Calu3 (cell line): ENCODE results near the gene KIF20B. TPM values are rescaled to one million over a fixed set of nuclear protein-coding genes. Genes with fewer than 3 reads are reported as not detected.

Experiments used
- BruUV-seq: library from RNA; stranded (reverse); fragments of 400-500 nt; replicated peaks from 2 replicates; lab custom pipeline; 2021; lab: Mats Ljungman, UMichigan
- CTCF ChIA-PET: fragments of 300-600 bp; sonication (Branson Sonifier 250); formaldehyde crosslinking; loops from one replicate; lab custom pipeline; 2022; ENCODE audit warnings: antibody characterized with exemption; lab: Charles Lee
- DNase-seq: peaks from one replicate; pipeline ENCODE4 v3.0.0; 2022
- H3K27ac Mint-ChIP-seq: one replicate; pipeline ENCODE4 v1.8.0; 2022; ENCODE audit warnings: mixed read lengths; ENCODE audit not compliant: unreplicated experiment
- H3K27me3 Mint-ChIP-seq: one replicate; pipeline ENCODE4 v1.8.0; 2022; ENCODE audit warnings: mixed read lengths; ENCODE audit not compliant: unreplicated experiment
- H3K36me3 Mint-ChIP-seq: one replicate; pipeline ENCODE4 v1.8.0; 2022; ENCODE audit warnings: mild to moderate bottlenecking, moderate library complexity, mixed read lengths; ENCODE audit not compliant: insufficient read depth, unreplicated experiment
- H3K4me1 Mint-ChIP-seq: one replicate; pipeline ENCODE4 v1.8.0; 2022; ENCODE audit warnings: mild to moderate bottlenecking, low read depth, mixed read lengths; ENCODE audit not compliant: unreplicated experiment
- H3K4me3 Mint-ChIP-seq: one replicate; pipeline ENCODE4 v1.8.0; 2022; ENCODE audit warnings: mild to moderate bottlenecking, low read depth, moderate library complexity, mixed read lengths; ENCODE audit not compliant: unreplicated experiment
- H3K9me3 Mint-ChIP-seq: one replicate; pipeline ENCODE4 v1.8.0; 2022; ENCODE audit warnings: low read depth, mixed read lengths; ENCODE audit not compliant: unreplicated experiment
- intact Hi-C: fragments of 100-400 bp; cut with micrococcal nuclease; formaldehyde crosslinking; loops from one replicate; pipeline ENCODE4 v1.10.0; 2022; ENCODE audit not compliant: unreplicated experiment
- total RNA-seq: library from RNA; stranded (reverse); gene quantifications from 2 replicates; pipeline ENCODE4 v1.2.3, GENCODE V29; 2022
- TF ChIP-seq, protein P1 (sequence below): fragments of 200-600 bp; IDR thresholded peaks from one replicate; pipeline ENCODE4 v1.8.0; 2022; ENCODE audit warnings: antibody characterized with exemption; ENCODE audit not compliant: unreplicated experiment

Gene KIF20B
- total RNA-seq, 1 experiment from 2014 or later: 39.9 TPM

DNA sequence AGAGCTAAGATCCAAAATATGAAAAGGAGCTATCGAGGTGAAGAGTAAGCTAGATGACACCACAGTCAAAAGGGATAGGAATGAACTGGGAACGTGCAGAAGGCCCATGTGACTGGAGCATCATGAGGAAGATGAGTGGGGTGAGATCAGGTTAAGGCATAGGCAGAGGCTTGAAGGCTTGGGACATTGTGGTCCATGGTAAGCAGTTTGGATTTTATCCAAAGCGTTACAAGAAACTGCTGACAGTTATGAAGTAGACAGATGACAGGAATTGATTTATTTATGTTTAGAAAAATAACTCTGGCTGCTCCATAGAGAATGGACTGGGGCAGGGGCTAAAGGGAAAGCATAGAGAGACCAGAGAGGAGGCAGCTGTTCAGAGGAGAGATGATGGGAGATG lies 38.2 kb upstream of the KIF20B start:
- H3K27ac Mint-ChIP-seq: no peak overlapping the region
- H3K4me3 Mint-ChIP-seq: no peak overlapping the region
- no peaks in the 10 kb centered on the region for H3K27me3 Mint-ChIP-seq
- CTCF ChIA-PET: no interaction called here
- intact Hi-C loops: no loop called here
- H3K36me3 Mint-ChIP-seq: no peaks in the 10 kb centered on the region
- no peaks in the 10 kb centered on the region for H3K4me1 Mint-ChIP-seq
- DNase-seq: no peak
- BruUV-seq: no TSS peak
- H3K9me3 Mint-ChIP-seq: no peaks in the 10 kb centered on the region
- TF ChIP-seq, protein P1, sequence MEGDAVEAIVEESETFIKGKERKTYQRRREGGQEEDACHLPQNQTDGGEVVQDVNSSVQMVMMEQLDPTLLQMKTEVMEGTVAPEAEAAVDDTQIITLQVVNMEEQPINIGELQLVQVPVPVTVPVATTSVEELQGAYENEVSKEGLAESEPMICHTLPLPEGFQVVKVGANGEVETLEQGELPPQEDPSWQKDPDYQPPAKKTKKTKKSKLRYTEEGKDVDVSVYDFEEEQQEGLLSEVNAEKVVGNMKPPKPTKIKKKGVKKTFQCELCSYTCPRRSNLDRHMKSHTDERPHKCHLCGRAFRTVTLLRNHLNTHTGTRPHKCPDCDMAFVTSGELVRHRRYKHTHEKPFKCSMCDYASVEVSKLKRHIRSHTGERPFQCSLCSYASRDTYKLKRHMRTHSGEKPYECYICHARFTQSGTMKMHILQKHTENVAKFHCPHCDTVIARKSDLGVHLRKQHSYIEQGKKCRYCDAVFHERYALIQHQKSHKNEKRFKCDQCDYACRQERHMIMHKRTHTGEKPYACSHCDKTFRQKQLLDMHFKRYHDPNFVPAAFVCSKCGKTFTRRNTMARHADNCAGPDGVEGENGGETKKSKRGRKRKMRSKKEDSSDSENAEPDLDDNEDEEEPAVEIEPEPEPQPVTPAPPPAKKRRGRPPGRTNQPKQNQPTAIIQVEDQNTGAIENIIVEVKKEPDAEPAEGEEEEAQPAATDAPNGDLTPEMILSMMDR: no peak

DNA sequence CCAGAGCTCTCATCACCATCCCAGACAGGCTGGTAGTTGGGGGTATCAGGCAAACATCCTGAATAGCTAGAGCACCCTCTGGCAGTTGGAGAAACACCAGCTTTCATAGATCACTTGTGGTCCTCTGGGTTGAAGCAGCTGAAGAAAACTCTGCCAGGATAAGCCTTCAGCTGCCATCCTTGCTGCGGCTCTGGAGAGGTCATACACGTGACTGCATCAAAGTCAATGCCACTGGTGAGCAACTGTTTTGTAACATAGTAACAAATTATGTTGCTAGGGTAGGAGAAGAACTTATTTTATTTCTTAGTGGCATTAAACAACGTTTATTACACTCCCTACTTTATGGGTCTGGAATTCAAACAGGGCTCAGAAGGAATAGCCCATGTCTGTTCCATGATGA lies 37.2 kb upstream of the KIF20B start:
- CTCF ChIA-PET: no interaction called here

DNA sequence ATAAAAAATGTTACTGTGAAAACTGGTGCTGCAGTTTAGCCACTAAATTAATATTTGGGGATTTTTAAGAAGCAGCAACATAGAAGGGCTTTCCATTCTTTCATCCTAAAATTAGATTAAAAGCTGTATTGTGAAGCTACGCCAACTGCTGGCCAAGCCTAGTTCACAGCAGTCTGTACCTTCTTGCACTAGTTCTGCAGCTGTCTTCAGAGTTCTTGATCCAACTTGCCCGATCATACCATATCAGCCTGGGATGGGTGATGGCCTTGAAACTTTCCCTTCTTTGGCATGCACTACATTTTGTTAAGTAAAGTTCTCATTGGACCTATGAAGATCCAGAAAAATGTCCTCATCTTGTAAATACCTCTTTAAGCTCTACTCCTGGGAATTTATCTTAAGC lies 36.1 kb upstream of the KIF20B start:
- CTCF ChIA-PET: no interaction called here
- TF ChIP-seq, protein P1: no peak
- no peaks in the 10 kb centered on the region for H3K36me3 Mint-ChIP-seq

More for the DNA sequence above, 37.2 kb upstream of the KIF20B start:
- Mint-ChIP-seq H3K36me3 (no peaks in the 10 kb centered on the region), H3K9me3 (no peaks in the 10 kb centered on the region), H3K4me3 (no peak overlapping the region), H3K4me1 (no peaks in the 10 kb centered on the region), H3K27ac (no peak overlapping the region), H3K27me3 (no peaks in the 10 kb centered on the region)
- DNase-seq: no peak
- intact Hi-C loops: no loop called here
- TF ChIP-seq, protein P1: no peak
- BruUV-seq: no TSS peak

DNA sequence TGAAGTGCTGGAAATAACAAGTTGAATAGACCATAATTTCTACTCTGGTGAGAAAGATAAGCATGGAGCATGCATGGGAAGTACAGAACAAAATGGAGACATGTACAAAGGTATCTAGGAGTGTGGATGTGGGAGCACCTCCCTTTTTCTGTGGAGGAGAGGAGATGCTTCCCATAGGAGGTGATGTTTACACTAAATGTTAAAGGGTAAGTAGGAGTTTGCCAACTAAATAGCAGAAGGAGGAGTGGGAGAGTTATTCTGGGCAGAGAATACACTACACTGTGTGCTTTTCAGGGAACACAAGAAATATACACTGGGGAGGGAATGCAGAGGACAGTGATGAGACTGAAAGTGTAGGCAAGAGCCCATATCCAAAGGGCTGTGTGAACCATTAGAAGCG lies 35.3 kb upstream of the KIF20B start:
- BruUV-seq: no TSS peak
- TF ChIP-seq, protein P1: no peak
- H3K4me3 Mint-ChIP-seq: no peak overlapping the region
- H3K27ac Mint-ChIP-seq: no peak overlapping the region
- no peaks in the 10 kb centered on the region for H3K27me3 Mint-ChIP-seq
- intact Hi-C loops: no loop called here
- no peak for DNase-seq
- H3K36me3 Mint-ChIP-seq: no peaks in the 10 kb centered on the region
- H3K9me3 Mint-ChIP-seq: no peaks in the 10 kb centered on the region
- CTCF ChIA-PET: no interaction called here
- no peaks in the 10 kb centered on the region for H3K4me1 Mint-ChIP-seq

More for the DNA sequence above, 36.1 kb upstream of the KIF20B start:
- no peak for DNase-seq
- intact Hi-C loops: no loop called here
- H3K27ac Mint-ChIP-seq: no peak overlapping the region
- no peaks in the 10 kb centered on the region for H3K27me3 Mint-ChIP-seq
- no peaks in the 10 kb centered on the region for H3K9me3 Mint-ChIP-seq
- no TSS peak for BruUV-seq
- H3K4me3 Mint-ChIP-seq: no peak overlapping the region
- H3K4me1 Mint-ChIP-seq: no peaks in the 10 kb centered on the region
